HCT116 (cell line): ENCODE data around the gene ETFA.

ENCODE experiments used
- EGR1 ChIP-seq: IDR thresholded peaks from 2 replicates; pipeline ENCODE4 v1.6.1; 2012; ENCODE audit warnings: low read depth
- ELF1 ChIP-seq: IDR thresholded peaks from 2 replicates; pipeline ENCODE4 v1.6.1; 2012; ENCODE audit warnings: low read depth, borderline replicate concordance
- EZH2 ChIP-seq: fragments of 200-600 bp; sonication (generic); IDR thresholded peaks from 2 replicates; pipeline ENCODE4 v1.6.1; 2017; ENCODE audit warnings: antibody characterized with exemption, mixed run types
- FOSL1 ChIP-seq: IDR thresholded peaks from 2 replicates; pipeline ENCODE4 v1.6.1; 2012; ENCODE audit warnings: low read depth
- JUND ChIP-seq: IDR thresholded peaks from 2 replicates; pipeline ENCODE4 v1.6.1; 2012
- SIN3A ChIP-seq: IDR thresholded peaks from 2 replicates; pipeline ENCODE4 v1.6.1; 2012; ENCODE audit warnings: low read depth
- TCF7L2 ChIP-seq: IDR thresholded peaks from 2 replicates; pipeline ENCODE4 v1.7.0; 2011; ENCODE audit warnings: borderline replicate concordance, inconsistent platforms; ENCODE audit not compliant: insufficient read depth, insufficient read length; ENCODE audit errors: extremely low read depth
- TF ChIP-seq, protein P1 (sequence below), 3 experiments: fragments of 200-600 bp in 1 of 3; sonication (generic) in 1 of 3; IDR thresholded peaks in 2 of 3; conservative IDR thresholded peaks in 1 of 3; 2 replicates each; pipeline ENCODE4 v1.5.1; 2012 to 2017; ENCODE audit warnings: low read depth in 2 of 3, low read length in 2 of 3, antibody characterized with exemption in 1 of 3, borderline replicate concordance in 1 of 3, control low read depth in 1 of 3, mild to moderate bottlenecking in 1 of 3, mixed read lengths in 1 of 3, mixed run types in 1 of 3, moderate library complexity in 1 of 3; ENCODE audit not compliant: insufficient read depth in 1 of 3
- TF ChIP-seq, protein P2 (sequence below): IDR thresholded peaks from 2 replicates; pipeline ENCODE4 v1.6.1; 2012

DNA sequence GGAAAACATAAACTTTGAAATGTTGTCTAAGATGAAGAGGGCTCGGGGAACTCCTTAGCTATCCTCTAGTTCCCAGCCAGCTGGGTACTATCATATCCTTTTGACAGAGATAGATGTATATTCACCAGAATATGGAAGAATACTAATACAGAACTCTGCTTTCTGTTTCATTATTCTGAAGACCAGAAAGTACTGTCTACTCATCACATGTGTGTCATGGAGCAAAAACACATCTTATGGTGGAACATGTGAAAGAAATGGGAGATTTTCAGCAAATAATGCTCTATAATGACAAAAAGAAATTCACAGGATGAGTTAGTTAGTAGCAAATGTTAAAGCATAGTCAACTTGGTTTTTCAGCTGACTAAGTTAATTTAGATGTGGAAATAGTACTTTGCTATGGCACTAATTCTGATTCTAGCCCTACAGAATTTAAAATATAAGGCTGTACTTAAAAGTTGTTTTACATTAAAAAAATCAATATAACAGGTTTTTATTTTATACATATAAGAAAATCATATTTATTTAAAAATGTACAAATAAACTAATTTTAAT is 41.8 kb upstream of the ETFA start:
- TF ChIP-seq SIN3A: no peak
- TF ChIP-seq JUND: no peak
- TF ChIP-seq, protein P1, sequence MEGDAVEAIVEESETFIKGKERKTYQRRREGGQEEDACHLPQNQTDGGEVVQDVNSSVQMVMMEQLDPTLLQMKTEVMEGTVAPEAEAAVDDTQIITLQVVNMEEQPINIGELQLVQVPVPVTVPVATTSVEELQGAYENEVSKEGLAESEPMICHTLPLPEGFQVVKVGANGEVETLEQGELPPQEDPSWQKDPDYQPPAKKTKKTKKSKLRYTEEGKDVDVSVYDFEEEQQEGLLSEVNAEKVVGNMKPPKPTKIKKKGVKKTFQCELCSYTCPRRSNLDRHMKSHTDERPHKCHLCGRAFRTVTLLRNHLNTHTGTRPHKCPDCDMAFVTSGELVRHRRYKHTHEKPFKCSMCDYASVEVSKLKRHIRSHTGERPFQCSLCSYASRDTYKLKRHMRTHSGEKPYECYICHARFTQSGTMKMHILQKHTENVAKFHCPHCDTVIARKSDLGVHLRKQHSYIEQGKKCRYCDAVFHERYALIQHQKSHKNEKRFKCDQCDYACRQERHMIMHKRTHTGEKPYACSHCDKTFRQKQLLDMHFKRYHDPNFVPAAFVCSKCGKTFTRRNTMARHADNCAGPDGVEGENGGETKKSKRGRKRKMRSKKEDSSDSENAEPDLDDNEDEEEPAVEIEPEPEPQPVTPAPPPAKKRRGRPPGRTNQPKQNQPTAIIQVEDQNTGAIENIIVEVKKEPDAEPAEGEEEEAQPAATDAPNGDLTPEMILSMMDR (IDR thresholded peaks at IDR 0.05 in 2 of 3, conservative IDR thresholded peaks at IDR 0.05 in 1 of 3; ENCODE audit: borderline replicate concordance in 1 of 3, insufficient read depth in 1 of 3, low read depth in 2 of 3, low read length in 2 of 3): no peak
- no peak for TF ChIP-seq FOSL1
- no peak for TF ChIP-seq TCF7L2
- TF ChIP-seq EZH2: no peak
- TF ChIP-seq, protein P2, sequence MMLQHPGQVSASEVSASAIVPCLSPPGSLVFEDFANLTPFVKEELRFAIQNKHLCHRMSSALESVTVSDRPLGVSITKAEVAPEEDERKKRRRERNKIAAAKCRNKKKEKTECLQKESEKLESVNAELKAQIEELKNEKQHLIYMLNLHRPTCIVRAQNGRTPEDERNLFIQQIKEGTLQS: no peak
- no peak for TF ChIP-seq ELF1
- TF ChIP-seq EGR1: no peak
